Heart left ventricle (tissue), 13 donors: ENCODE measurements around the gene LOXL3.

Experiments used
- POLR2A ChIP-seq, 2 donors: fragments of 450-650 bp; IDR thresholded peaks; one replicate each; pipeline ENCODE4 v1.6.1; 2017; ENCODE audit warnings: antibody characterized with exemption in 2 of 2, mild to moderate bottlenecking in 2 of 2, moderate library complexity in 2 of 2
- TF ChIP-seq, protein P1 (sequence below), 12 donors: fragments of 200-600 bp; sonication (generic) in 4 of 12; IDR thresholded peaks; one replicate each; pipeline versions ENCODE4 v1.5.0 to v1.8.0; 2018 to 2022; ENCODE audit warnings: antibody characterized with exemption in 12 of 12, mild to moderate bottlenecking in 5 of 12
- donor health status: ischemic (EF 13 %, LVEDD 7.1; RV severe dilation, severe dysfunction).
- donor health status: DM: no; HTN: yes; CAD: no.
- donor health status: DM: no; HTN: no; CAD: no.
- donor health status: ischemic (EF 25% LVEDD 6.9; RV normal size, moderate dysfunction).
- donor health status: ischemic (EF 25% LVEDD 5.7; RV mildly dilated, moderate dysfunction).
- donor health status: ischemic (EF 35%, LVEDD 5.7; RV mildly dilated, moderate dysfunction).
- donor health status: nonischemic (EF 11% LVEDD 7.7; RV severe dilation, severe dysfunction).
- donor health status: DM: yes; HTN: yes; CAD: no.
- donor health status: PGD.
- donor health status: ischemic (EF 29% LVEDD 5.4; RV normal size, mild dysfunction).
- donor health status: nonischemic (EF 23%, LVEDD 6.1; RV moderate dilation, normal function).

DNA sequence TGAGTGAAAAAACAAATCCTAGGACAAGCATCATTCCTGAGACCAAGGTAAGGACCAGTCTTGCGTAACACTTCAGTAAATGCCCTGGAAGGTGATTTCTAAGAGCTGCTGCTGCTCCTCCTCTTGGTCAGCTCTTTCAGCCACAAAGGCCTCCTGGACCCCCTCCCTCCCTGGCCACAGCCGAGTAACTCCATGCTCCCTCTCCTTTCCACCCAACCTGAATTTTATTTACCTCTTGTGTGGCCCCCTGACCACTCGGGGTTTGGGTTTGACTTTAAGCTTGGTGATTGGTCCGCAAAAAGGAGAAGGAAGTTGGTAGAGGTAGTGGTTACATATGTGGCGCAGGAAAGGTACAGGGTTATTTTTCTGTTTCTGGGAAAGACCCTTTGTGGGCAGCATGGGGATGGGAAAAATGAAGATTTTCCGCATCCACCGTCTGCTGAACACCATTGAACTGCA, 14.8 kb downstream of the LOXL3 start:
- TF ChIP-seq, protein P1, sequence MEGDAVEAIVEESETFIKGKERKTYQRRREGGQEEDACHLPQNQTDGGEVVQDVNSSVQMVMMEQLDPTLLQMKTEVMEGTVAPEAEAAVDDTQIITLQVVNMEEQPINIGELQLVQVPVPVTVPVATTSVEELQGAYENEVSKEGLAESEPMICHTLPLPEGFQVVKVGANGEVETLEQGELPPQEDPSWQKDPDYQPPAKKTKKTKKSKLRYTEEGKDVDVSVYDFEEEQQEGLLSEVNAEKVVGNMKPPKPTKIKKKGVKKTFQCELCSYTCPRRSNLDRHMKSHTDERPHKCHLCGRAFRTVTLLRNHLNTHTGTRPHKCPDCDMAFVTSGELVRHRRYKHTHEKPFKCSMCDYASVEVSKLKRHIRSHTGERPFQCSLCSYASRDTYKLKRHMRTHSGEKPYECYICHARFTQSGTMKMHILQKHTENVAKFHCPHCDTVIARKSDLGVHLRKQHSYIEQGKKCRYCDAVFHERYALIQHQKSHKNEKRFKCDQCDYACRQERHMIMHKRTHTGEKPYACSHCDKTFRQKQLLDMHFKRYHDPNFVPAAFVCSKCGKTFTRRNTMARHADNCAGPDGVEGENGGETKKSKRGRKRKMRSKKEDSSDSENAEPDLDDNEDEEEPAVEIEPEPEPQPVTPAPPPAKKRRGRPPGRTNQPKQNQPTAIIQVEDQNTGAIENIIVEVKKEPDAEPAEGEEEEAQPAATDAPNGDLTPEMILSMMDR (IDR thresholded peaks at IDR 0.05) = no peak
- no peak for TF ChIP-seq POLR2A (IDR thresholded peaks at IDR 0.05)
